Kidney glomerular epithelial cell (primary cell): Measurements from ENCODE around the gene MMP20.
A peak's percentile ranks its signal among the peaks of the same experiment; 100 is the strongest.
"Not testable (repeated sequence)": the region's sequence is repeated elsewhere in the genome, so short reads cannot be mapped to it uniquely, and the experiment has no call there.

ENCODE experiments used
- DNase-seq: peaks from one replicate; lab custom pipeline; 2025; lab: John Stamatoyannopoulos, UW

Gene MMP20

DNA sequence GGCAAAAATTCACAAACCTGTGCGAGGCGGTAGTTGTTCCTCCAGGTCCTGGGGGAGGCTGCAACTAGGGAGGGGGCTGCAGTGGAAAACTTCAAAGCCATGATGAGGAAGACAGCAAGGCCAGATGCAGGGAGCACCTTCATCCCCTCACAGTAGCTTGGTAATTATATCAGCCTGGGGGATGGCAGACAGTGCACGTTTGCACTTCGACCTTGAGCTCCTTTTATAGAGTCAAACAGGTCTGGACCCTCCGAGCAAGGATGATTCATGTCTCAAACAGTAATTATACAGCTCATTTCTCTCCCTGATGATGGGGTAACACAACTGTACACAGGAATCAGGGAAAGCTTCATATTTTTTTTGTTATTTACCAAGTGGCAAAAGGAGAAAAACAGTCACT, at the start of gene MMP20:
Gene MMP20, minus strand, starts transcription at position 156 of the 400 bp plus-strand sequence. Its CDS starts 13 bp downstream, at position 143.
- DNase-seq, result no peak

DNA sequence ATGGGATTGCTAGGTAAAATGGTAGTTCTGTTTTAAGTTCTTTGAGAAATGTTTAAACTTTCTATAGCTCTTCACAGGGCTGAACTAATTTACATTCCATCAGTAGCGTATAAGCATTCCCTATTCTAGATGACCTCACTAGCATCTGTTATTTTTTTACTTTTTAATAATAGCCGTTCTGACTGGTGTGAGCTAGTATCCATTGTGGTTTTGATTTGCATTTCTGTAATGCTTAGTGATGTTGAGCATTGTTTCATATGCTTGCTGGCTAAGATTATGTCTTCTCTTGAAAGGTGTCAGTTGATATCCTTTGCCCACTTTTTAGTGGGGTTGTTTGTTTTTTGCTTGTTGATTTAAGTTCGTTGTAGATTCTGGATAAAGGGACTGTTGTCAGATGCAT, 44.5 kb upstream of the MMP20 start:
- no peak for DNase-seq

DNA sequence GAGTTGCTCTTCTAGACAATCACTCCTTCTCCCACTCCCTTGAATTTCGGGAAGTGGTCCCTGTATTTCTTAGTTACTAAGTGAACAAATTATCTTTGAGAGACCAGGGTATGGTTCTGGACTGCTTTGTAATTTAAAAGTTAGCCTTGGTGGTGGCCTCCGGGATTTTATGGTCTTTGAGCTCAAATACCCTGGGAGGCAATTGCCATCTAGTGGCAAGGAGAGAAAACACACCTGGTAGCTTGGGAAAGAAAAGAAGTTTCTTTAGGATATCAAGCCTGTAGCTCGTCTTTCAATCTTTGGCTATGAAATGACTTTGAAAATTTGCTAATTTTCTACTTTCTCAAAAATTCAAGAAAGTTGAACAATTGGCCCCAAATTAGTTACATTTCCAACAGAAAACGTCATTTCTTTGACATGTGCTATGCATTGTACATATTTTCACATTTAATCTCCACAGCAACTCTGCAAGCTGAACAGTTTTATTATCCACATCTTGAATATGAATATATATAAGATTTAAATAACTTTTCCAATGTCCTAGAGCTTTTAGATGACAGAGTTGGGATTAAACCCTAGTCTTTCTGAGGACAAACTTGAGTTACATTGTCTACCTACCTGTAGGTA, 41.3 kb upstream of the MMP20 start:
- peak; percentile 50 for DNase-seq

DNA sequence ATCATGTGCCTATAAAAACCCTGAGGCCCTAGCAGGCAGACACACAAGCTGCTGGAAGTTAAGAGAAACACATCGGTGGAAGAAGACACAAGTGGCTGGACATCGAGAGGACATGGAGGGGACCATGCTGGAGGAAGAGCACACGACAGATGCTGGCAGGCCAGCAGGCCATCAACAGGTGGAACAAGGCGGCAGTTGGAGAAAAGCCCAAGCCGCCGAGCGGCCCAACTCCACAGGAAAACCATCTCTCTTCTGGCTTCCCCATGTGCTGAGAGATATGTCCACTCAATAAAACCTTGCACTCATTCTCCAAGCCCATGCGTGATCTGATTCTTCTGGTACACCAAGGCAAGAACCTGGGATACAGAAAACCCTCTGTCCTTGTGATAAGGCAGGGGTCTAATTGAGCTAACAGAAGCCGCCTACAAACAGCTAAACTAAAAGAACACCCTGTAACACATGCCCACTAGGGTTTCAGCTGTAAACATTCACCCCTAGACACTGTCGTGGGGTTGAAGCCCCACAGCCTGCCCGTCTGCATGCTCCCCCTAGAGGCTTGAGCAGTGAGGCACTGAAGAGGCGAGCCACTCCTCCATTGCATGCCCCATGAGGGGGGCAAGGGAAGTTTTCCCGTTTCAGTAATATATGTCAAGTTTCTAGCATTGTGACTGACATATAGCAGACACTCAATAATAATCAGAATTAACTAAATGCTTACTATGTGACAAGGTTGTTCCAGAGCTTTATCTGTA, 39.0 kb upstream of the MMP20 start:
- no peak for DNase-seq

- no peak for DNase-seq
These were observed 37.5 kb upstream of the MMP20 start for GRCh38 chr11:102662607-102663006.

GRCh38 chr11:102661040-102661439, 35.9 kb upstream of the MMP20 start:
- DNase-seq, result no peak

DNA sequence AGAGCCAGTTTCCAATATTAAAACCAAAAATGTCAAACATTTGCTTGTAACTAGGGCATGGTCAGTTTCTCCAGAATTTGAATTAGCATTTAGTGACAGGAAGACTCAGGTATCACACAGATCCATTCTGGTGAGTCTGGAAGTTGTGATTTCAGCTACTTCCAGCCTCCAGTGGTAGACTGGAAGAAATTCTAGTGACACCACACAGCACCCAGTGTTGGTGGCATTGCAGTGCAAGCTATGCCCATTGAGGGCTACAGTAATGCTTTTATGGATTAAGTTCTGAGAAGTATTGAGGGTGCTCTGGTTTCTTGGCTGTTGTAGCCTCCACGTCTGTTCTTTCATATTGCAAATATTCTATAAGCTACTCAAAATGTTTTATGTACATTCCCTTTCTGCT, 31.4 kb upstream of the MMP20 start:
- DNase-seq, result no peak

GRCh38 chr11:102655547-102655946, 30.4 kb upstream of the MMP20 start:
- DNase-seq, result no peak

DNA sequence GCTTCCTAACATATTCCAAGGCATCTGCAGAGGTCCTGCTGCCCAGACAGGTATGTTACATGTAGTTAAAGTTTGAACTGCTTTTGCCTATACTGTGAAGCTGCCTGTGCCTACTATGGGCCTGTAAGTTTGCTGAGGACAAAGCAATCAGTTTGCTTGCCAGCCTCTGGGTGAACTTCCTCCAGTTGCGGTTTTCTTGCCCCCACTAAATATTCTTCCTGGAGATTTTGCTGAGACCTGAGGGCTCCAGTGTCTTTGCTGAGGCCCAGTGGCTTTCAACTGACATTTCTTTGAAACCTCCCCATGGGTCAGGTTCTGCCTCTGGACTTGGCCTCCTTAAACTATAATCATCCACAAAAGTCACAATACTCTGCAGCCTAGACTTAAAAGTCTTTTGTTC, 29.6 kb upstream of the MMP20 start:
- DNase-seq, result no peak

GRCh38 chr11:102653744-102654291, 28.7 kb upstream of the MMP20 start:
- no peak for DNase-seq

DNA sequence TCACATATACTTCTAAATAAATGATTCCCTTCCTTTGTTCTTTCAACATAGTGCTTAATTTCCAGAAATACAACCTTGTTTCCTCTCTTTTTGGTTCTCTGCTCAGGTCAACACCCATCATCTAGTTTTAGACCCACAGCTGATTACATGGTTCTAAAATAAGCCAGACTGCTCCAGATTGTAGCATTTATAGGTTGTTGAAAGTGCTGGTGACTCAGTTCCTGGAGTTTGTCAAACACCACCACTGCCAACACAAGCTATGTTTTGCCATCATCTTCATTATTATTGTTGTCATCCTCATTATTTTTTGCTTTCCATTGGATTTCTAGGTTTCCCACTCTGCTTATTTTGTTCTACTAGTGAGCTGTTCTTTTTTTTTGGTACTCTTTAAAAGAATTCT, 22.3 kb upstream of the MMP20 start:
- no peak for DNase-seq

GRCh38 chr11:102643941-102644340, 18.8 kb upstream of the MMP20 start:
- DNase-seq, result no peak

DNA sequence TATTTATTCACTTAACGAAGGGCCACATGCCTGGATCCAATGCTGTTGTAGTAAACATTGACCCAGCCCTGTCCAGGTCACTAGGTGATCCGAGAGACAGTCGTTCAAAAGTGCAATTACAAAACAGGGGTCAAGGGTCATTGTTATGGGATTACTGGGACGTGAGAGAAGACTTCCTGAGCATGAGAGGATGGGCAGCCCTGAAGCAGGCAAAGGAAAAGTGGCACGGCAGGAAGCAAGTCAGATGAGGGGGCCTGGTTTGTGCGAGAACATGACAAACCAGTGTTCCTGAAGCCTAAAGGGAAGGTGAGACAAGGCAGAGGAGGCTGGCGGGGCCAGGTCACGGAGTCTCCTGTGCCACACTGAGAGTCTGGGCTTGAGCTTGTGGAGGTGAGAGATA, 15.8 kb upstream of the MMP20 start:
- no peak for DNase-seq

GRCh38 chr11:102639656-102640055, 14.5 kb upstream of the MMP20 start:
- no peak for DNase-seq

- DNase-seq, result no peak
These were observed 12.6 kb upstream of the MMP20 start for GRCh38 chr11:102637731-102638130.

DNA sequence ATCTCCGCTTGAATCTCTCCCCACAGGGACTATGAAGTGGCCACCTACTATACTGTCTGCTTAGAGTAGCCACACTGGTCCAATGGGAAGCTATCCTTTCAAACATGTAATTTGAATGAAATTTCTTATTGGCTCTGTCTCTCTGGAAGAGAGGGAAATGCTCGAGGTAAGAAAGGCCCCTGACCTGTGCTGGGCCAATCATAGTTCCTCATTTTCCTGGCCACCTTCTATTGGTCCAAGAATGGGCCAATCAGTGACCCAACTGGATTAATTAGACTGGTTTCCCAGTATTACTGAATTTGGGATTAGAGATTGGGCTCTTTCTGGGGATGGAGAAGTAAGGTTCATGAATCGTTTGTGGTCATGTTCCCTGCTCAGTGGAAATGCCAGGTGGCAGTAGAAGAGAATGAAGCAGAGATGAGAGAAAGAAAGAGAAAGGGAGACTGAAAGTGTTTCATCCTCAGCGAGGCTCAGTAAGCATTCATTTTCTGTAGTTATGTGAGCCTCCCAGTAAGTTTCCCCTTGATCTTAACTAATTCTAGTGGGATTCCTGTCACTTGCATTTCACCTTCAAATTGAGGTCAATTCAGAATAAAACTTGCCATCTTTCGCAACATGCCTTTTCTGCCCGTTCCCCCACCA, 8.4 kb upstream of the MMP20 start:
- no peak for DNase-seq

GRCh38 chr11:102632026-102632425, 6.9 kb upstream of the MMP20 start:
- DNase-seq, result no peak

DNA sequence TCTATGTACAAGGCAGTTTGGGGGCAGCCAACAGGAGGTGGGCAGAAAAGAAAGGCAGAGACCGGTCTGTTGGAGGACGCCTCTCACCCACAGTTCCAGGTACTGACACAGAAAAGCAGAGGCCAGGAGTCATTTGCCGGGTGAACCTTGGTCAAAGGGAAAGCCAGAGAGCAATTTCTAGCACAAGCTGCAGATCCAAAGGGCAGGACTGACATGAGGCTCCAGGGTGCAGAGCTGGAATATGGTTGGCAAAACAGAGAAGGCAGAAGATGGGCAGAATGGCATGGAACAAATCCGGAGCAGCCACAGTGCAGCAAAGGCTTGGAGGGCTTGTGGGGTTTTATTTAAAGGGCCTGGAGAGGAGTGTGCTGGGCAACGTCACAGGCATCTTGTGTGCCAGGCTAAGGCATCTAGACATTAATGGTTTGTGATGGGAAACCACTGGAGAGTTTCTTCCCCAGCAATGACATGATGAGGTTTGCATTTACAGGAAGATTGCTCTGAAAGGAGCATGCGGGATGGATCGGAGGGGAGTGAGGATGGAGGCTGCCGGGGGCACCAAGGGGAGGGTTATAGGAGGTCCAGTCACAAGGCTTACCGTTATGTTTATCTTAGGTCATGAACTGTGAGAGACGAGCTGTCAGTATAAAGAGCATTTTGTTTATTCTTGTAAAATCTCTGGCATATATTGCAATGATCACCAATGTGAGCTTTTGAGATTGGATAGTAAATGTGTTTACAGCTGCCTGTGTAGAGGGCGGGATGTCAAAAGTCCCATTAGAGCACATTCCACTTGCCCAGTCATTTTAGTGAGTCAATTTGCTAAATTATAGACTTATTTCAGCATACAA, 5.7 kb upstream of the MMP20 start:
- no peak for DNase-seq

GRCh38 chr11:102629908-102630307, 4.8 kb upstream of the MMP20 start:
- not testable (repeated sequence) for DNase-seq

GRCh38 chr11:102626676-102627075, 1.5 kb upstream of the MMP20 start:
- no peak for DNase-seq

DNA sequence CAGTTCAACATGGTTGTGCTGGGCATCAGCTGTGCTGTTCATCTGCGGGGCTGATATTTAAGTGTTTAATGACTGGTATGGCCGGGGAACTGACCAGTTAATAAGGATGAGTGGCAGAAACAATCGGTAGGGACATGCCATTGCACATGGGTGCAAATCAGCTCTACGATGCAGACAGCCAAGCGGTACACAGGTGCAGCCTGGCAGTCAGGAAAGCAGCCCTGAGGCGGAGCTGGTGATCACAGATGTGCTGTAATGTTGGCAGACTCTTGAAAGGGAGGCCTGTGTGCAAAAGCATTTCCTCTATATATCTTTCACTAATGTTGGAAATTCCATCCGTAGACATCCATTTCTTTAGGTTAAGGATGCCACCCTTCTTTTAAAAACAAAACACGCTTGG, 1.1 kb downstream of the MMP20 start:
- DNase-seq, result no peak

- DNase-seq, result no peak
These were observed 2.0 kb downstream of the MMP20 start for GRCh38 chr11:102623128-102623527.
